Lower lobe of right lung (tissue), 2 donors: ENCODE results near the gene SELENOS. TPM values are rescaled to one million over a fixed set of nuclear protein-coding genes. Genes with fewer than 3 reads are reported as not detected.

Source experiments
- ATAC-seq, 2 donors: fragments of 200-7000 bp; cut with Tn5 transposase; one replicate each; pipeline ENCODE4 v1.9.1; 2020 to 2022; ENCODE audit warnings: mild to moderate bottlenecking in 2 of 2, moderate library complexity in 2 of 2
- DNase-seq: peaks from one replicate; pipeline ENCODE4 v3.0.0-alpha.2; 2020
- H3K27ac ChIP-seq: fragments of 200-600 bp; one replicate; pipeline ENCODE4 v1.8.0; 2022
- H3K27me3 ChIP-seq: fragments of 200-600 bp; one replicate; pipeline ENCODE4 v1.8.0; 2022; ENCODE audit warnings: low read depth
- H3K36me3 ChIP-seq: fragments of 200-600 bp; one replicate; pipeline ENCODE4 v1.8.0; 2022; ENCODE audit warnings: mild to moderate bottlenecking
- H3K4me1 ChIP-seq: fragments of 200-600 bp; one replicate; pipeline ENCODE4 v1.8.0; 2022
- H3K4me3 ChIP-seq: fragments of 200-600 bp; one replicate; pipeline ENCODE4 v1.8.0; 2022; ENCODE audit warnings: mild to moderate bottlenecking
- H3K9me3 ChIP-seq: fragments of 200-600 bp; one replicate; pipeline ENCODE4 v1.8.0; 2022
- CTCF ChIP-seq: fragments of 200-600 bp; IDR thresholded peaks from one replicate; pipeline ENCODE4 v1.8.0; 2022; ENCODE audit warnings: antibody characterized with exemption, mild to moderate bottlenecking
- intact Hi-C: fragments of 100-400 bp; cut with DNase I; formaldehyde crosslinking; loops from one replicate; pipeline ENCODE4 v1.11.0; 2022
- long read RNA-seq: library from polyadenylated mRNA; unstranded; transcript quantifications from one replicate; pipeline ENCODE4 v2.0.0, GENCODE V29; 2021
- total RNA-seq: library from RNA; stranded (reverse); fragmentation: NEBNext Ultra II Directional; extraction: Animal tissue kit (Norgen Biotek cat#: 25700); gene quantifications from one replicate; pipeline ENCODE4 v1.2.1, GENCODE V29; 2021
- donor health status: DM: no; HTN: yes; CAD: no; lungs with severe emphysema.

SELENOS gene
- 64.5 TPM for total RNA-seq
- long read RNA-seq, transcript SELENOS-201 (7 exons, 1,439 nt): minor isoform, 11 of 176 reads
- long read RNA-seq, transcript SELENOS-206 (3 exons, 556 nt): minor isoform, 9 of 176 reads
- long read RNA-seq, transcript SELENOS-203 (6 exons, 1,188 nt): major isoform, 139 of 176 reads
- long read RNA-seq, partial matches to known transcripts: 3 of 176 reads
- long read RNA-seq, other reads (novel, unspliced or antisense): 11 of 176 reads

DNA sequence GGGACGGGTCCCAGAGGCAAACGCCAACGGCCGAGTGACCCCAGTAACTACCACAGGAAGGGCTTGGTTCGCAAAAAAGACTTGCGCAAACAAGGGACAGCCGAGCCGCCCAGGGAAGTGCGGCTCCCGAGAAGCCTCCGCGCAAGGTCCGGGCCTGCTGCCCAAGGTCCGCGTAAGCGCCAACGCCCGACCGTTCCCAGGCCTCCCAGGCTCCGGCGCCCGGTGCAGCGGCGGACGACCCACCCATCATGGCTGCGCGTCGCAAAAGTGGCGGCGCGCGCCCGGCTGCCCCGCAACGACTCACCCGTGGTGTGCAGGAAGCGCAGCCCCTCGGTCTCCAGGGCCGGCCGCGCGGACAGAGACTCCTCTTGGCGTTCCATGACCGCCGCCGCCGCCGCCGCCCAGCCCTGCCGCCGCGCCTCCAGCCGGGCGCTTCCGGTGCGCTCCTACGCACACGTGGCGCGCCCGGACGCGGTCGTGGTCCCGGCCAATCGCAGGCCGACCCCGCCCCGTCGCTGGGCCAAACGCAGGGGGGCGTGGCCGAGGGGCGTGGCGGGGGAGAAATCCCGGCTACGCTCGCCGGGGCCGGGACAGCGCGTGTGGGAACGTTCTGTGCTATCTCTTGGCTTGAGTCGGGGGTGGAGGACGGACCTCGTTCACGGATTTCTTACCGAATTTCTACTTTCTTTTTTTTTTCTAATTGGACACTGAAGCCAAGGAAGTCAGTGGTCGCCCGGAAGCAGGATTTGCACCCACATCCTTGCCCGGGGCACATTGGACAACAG, at the start of gene SELENOS:
TSS of gene SELENOS (minus strand) at position 448 of the 785 bp plus-strand sequence. CDS start at position 380, 68 bp downstream.
- DNase-seq (peak; percentile 94), ATAC-seq (peak; percentile 99)
- H3K4me1 ChIP-seq: peaks cover 20% of the 10 kb centered on the region
- H3K4me3 ChIP-seq: peak within 1 kb of the TSS; percentile 89
- intact Hi-C loops: no loop called here
- H3K27me3 ChIP-seq: no peaks in the 10 kb centered on the region
- no peaks in the 10 kb centered on the region for H3K9me3 ChIP-seq
- H3K36me3 ChIP-seq: peaks cover 61% of the 10 kb centered on the region
- TF ChIP-seq CTCF: no peak
- peak within 1 kb of the TSS; percentile 93 for H3K27ac ChIP-seq

DNA sequence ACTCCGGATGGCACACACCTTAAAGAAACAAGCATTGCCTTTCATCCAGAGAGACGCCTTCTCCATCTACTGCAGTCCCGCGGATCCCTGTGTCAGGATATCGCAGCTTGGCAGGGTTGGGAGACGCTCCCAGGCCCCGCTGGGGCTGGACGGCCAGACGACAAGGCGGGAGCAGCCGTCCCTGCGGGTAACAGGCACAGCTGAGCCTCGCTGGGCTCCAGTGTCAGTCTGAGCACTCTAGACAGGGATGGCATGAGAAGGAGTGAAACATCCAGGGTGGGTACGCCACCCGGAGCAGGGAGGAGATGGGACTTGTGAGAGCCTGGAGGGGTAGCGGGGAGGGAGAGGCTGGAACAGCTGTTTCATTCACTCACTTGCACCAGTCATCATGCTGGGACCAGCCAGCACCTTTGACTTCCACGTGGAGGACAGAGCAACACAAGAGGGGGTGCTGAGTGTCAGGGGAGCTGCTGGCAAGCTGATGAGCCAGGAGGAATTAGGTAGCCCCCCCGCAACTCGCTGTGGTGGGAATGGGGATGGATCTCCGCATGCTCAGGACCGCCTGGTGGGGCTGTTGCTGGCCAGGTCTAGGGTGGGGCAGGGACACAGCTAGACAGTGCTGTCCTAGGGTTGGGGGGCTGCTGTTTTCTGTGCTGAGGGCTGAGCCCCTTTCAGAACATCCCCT, 49.3 kb upstream of the SELENOS start:
- no peak for DNase-seq

GRCh38 chr15:101326026-101326315, 48.7 kb upstream of the SELENOS start:
- ATAC-seq (no peak), DNase-seq (no peak)
- no peak for TF ChIP-seq CTCF
- Histone ChIP-seq H3K27me3 (no peaks in the 10 kb centered on the region), H3K4me3 (no peak overlapping the region), H3K27ac (no peak overlapping the region), H3K4me1 (no peaks in the 10 kb centered on the region), H3K36me3 (no peaks in the 10 kb centered on the region), H3K9me3 (no peaks in the 10 kb centered on the region)
- intact Hi-C loops: no loop called here

More for the DNA sequence above, 49.3 kb upstream of the SELENOS start:
- intact Hi-C loops: no loop called here
- no peaks in the 10 kb centered on the region for H3K27me3 ChIP-seq
- H3K27ac ChIP-seq: no peak overlapping the region
- no peaks in the 10 kb centered on the region for H3K9me3 ChIP-seq
- no peak overlapping the region for H3K4me3 ChIP-seq
- no peaks in the 10 kb centered on the region for H3K36me3 ChIP-seq
- ATAC-seq: no peak
- H3K4me1 ChIP-seq: no peaks in the 10 kb centered on the region
- TF ChIP-seq CTCF: no peak

DNA sequence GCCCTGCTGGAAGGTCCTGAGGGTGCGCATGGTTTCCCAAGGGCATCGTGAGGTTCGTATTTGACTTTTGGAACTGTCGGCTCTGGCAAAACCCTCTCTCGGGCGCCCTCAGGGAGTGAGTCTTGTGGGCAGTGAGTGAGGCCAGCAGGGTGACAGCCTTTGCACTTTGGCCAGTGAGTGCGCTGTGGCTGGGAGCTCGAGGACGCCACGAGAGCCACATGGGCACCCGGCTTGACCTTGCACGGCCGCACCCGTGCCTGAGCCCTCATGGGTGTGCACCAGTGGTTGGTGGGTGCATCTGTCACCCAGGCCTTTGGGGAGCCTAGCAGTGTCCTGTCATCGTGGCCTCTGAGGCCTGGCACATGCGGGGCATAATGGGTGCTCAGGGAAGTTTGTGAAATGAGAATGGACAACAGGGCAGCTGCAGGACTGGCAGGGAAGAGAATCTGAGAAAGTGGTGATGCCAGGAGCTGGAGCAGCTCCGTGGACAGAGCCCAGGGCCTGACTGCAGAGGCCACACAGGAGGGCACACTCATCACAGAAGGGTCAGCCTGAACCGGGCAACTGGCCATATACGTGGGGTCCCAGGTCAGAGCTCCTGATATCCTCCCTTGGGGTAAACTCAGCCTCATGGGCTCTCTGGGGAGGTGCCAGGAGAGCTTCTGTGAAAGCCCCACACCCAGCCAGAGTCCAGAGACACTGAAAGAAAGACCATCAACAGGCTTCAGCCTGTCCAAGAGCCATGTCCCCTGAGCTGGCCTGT, 48.2 kb upstream of the SELENOS start:
- TF ChIP-seq CTCF: no peak
- Histone ChIP-seq H3K4me1 (no peaks in the 10 kb centered on the region), H3K9me3 (no peaks in the 10 kb centered on the region), H3K27ac (no peak overlapping the region), H3K36me3 (no peaks in the 10 kb centered on the region), H3K4me3 (no peak overlapping the region), H3K27me3 (no peaks in the 10 kb centered on the region)
- DNase-seq (no peak), ATAC-seq (no peak)
- intact Hi-C loops: no loop called here

- intact Hi-C loops: no loop called here
- ATAC-seq (no peak), DNase-seq (no peak)
- Histone ChIP-seq H3K4me1 (no peaks in the 10 kb centered on the region), H3K27ac (no peak overlapping the region), H3K36me3 (no peaks in the 10 kb centered on the region), H3K27me3 (no peaks in the 10 kb centered on the region), H3K9me3 (no peaks in the 10 kb centered on the region), H3K4me3 (no peak overlapping the region)
- TF ChIP-seq CTCF: no peak
Measured at GRCh38 chr15:101324524-101325177, 47.4 kb upstream of the SELENOS start.
